Breast epithelium (tissue), 4 donors: ENCODE results near the gene COMP. TPM values are rescaled to one million over a fixed set of nuclear protein-coding genes. Genes with fewer than 3 reads are reported as not detected.
"Not testable (repeated sequence)": the region's sequence is repeated elsewhere in the genome, so short reads cannot be mapped to it uniquely, and the experiment has no call there.

ENCODE experiments used
- DNase-seq, 2 donors: peaks; one replicate each; pipeline ENCODE4 v3.0.0-alpha.2; 2019; ENCODE audit warnings: low spot score in 2 of 2
- H3K27ac ChIP-seq, 2 donors: fragments of 200-600 bp; sonication (generic) in 1 of 2; one replicate each; pipeline ENCODE4 v1.5.1; 2016 to 2019; ENCODE audit warnings: mild to moderate bottlenecking in 1 of 2
- H3K27me3 ChIP-seq, 2 donors: fragments of 200-600 bp; sonication (generic) in 1 of 2; one replicate each; pipeline versions ENCODE4 v1.5.1 to v1.6.0; 2017 to 2019; ENCODE audit warnings: control low read depth in 1 of 2, mild to moderate bottlenecking in 1 of 2
- H3K36me3 ChIP-seq: fragments of 200-600 bp; one replicate; pipeline ENCODE4 v1.5.1; 2019
- H3K4me1 ChIP-seq, 2 donors: fragments of 200-600 bp; sonication (generic); one replicate each; pipeline ENCODE4 v1.5.1; 2016 to 2019; ENCODE audit warnings: control low read depth in 1 of 2
- H3K4me3 ChIP-seq, 3 donors: fragments of 200-600 bp; sonication (generic); 1 replicate in 2 of 3; 2 replicates in 1 of 3; pipeline ENCODE4 v1.5.1; 2016 to 2019; ENCODE audit warnings: mild to moderate bottlenecking in 3 of 3, moderate library complexity in 2 of 3
- H3K9me3 ChIP-seq, 2 donors: fragments of 200-600 bp; sonication (generic) in 1 of 2; one replicate each; pipeline ENCODE4 v1.5.1; 2016 to 2019; ENCODE audit warnings: control low read depth in 1 of 2
- POLR2A ChIP-seq: fragments of 450-650 bp; IDR thresholded peaks from one replicate; pipeline ENCODE4 v1.6.1; 2016; ENCODE audit warnings: antibody characterized with exemption, mild to moderate bottlenecking, moderate library complexity
- POLR2AphosphoS5 ChIP-seq, 3 donors: sonication (generic); formaldehyde crosslinking; IDR thresholded peaks; one replicate each; pipeline ENCODE4 v1.6.1; 2017; ENCODE audit warnings: antibody characterized with exemption in 3 of 3
- intact Hi-C: fragments of 100-400 bp; cut with DNase I; formaldehyde crosslinking; loops from one replicate; pipeline ENCODE4 v1.15.1; 2023; ENCODE audit warnings: low total_unique reads
- total RNA-seq, 3 donors: library from RNA; depleted of rRNA; stranded (reverse); fragments of >200 nt; gene quantifications; one replicate each; pipeline ENCODE4 v1.1.0, GENCODE V29; 2016
- TF ChIP-seq, protein P1 (sequence below), 3 donors: fragments of 450-650 bp; IDR thresholded peaks; one replicate each; pipeline ENCODE4 v1.5.1; 2016 to 2017; ENCODE audit warnings: antibody characterized with exemption in 3 of 3, mild to moderate bottlenecking in 3 of 3, moderate library complexity in 3 of 3

The COMP gene
- total RNA-seq, 3 donors from 2014 or later = 1.0 to 4.9 (median 2.2) TPM

GRCh38 chr19:18830488-18830887, 39.4 kb upstream of the COMP start:
- intact Hi-C loops = no loop called here
- peaks cover 0 to 9% of the 10 kb centered on the region in 2 donors for H3K9me3 ChIP-seq
- no peak overlapping the region for H3K27ac ChIP-seq
- no peaks in the 10 kb centered on the region for H3K27me3 ChIP-seq
- TF ChIP-seq POLR2A (no peak), POLR2AphosphoS5 (IDR thresholded peaks at IDR 0.05) (no peak)
- TF ChIP-seq, protein P1, sequence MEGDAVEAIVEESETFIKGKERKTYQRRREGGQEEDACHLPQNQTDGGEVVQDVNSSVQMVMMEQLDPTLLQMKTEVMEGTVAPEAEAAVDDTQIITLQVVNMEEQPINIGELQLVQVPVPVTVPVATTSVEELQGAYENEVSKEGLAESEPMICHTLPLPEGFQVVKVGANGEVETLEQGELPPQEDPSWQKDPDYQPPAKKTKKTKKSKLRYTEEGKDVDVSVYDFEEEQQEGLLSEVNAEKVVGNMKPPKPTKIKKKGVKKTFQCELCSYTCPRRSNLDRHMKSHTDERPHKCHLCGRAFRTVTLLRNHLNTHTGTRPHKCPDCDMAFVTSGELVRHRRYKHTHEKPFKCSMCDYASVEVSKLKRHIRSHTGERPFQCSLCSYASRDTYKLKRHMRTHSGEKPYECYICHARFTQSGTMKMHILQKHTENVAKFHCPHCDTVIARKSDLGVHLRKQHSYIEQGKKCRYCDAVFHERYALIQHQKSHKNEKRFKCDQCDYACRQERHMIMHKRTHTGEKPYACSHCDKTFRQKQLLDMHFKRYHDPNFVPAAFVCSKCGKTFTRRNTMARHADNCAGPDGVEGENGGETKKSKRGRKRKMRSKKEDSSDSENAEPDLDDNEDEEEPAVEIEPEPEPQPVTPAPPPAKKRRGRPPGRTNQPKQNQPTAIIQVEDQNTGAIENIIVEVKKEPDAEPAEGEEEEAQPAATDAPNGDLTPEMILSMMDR (IDR thresholded peaks at IDR 0.05) = no peak
- H3K4me1 ChIP-seq = no peaks in the 10 kb centered on the region
- H3K36me3 ChIP-seq = no peaks in the 10 kb centered on the region
- DNase-seq = no peak
- no peak overlapping the region for H3K4me3 ChIP-seq

GRCh38 chr19:18828786-18829185, 37.7 kb upstream of the COMP start:
- Histone ChIP-seq H3K27ac (no peak overlapping the region), H3K4me3 (no peak overlapping the region), H3K36me3 (no peaks in the 10 kb centered on the region), H3K4me1 (no peaks in the 10 kb centered on the region), H3K27me3 (no peaks in the 10 kb centered on the region), H3K9me3 (peaks cover 0 to 9% of the 10 kb centered on the region in 2 donors)
- DNase-seq = no peak
- TF ChIP-seq POLR2A (no peak), POLR2AphosphoS5 (IDR thresholded peaks at IDR 0.05) (no peak)
- TF ChIP-seq, protein P1 (IDR thresholded peaks at IDR 0.05) = no peak
- intact Hi-C loops = no loop called here

- H3K27me3 ChIP-seq = no peaks in the 10 kb centered on the region
- no peak overlapping the region for H3K27ac ChIP-seq
- H3K9me3 ChIP-seq = no peaks in the 10 kb centered on the region
- H3K4me3 ChIP-seq = no peak overlapping the region
- intact Hi-C loops = loop anchor here (10.0 kb wide), 1 partner anchor 1847 kb away; the partner anchor contains the start of gene ZNF626
- no peaks in the 10 kb centered on the region for H3K4me1 ChIP-seq
- DNase-seq = no peak
- H3K36me3 ChIP-seq = no peaks in the 10 kb centered on the region
- no peak for TF ChIP-seq POLR2AphosphoS5 (IDR thresholded peaks at IDR 0.05)
- TF ChIP-seq, protein P1 (IDR thresholded peaks at IDR 0.05) = no peak
- no peak for TF ChIP-seq POLR2A
These were observed 26.5 kb upstream of the COMP start for GRCh38 chr19:18817574-18817973.

- intact Hi-C loops = loop anchor here (10.0 kb wide), 1 partner anchor 1848 kb away; the partner anchor contains the start of gene ZNF626
- H3K27me3 ChIP-seq, DNase-seq, H3K4me1 ChIP-seq, H3K36me3 ChIP-seq, H3K9me3 ChIP-seq, H3K27ac ChIP-seq, H3K4me3 ChIP-seq: not testable (repeated sequence)
These were observed 25.5 kb upstream of the COMP start for GRCh38 chr19:18816645-18817044.

GRCh38 chr19:18815673-18816072, 24.6 kb upstream of the COMP start:
- TF ChIP-seq POLR2A (no peak), POLR2AphosphoS5 (IDR thresholded peaks at IDR 0.05) (no peak)
- TF ChIP-seq, protein P1 (IDR thresholded peaks at IDR 0.05) = no peak
- Histone ChIP-seq H3K27ac (no peak overlapping the region), H3K4me1 (no peaks in the 10 kb centered on the region), H3K9me3 (no peaks in the 10 kb centered on the region), H3K27me3 (no peaks in the 10 kb centered on the region), H3K36me3 (no peaks in the 10 kb centered on the region), H3K4me3 (no peak overlapping the region)
- no peak for DNase-seq
- intact Hi-C loops = loop anchor here (10.0 kb wide), 1 partner anchor 1849 kb away; the partner anchor contains the start of gene ZNF626

GRCh38 chr19:18814063-18814462, 23.0 kb upstream of the COMP start:
- Histone ChIP-seq H3K27me3 (no peaks in the 10 kb centered on the region), H3K36me3 (no peaks in the 10 kb centered on the region), H3K9me3 (no peaks in the 10 kb centered on the region), H3K4me1 (no peaks in the 10 kb centered on the region), H3K4me3 (no peak overlapping the region), H3K27ac (no peak overlapping the region)
- intact Hi-C loops = loop anchor here (10.0 kb wide), 1 partner anchor 1851 kb away; the partner anchor contains the start of gene ZNF626
- TF ChIP-seq, protein P1 (IDR thresholded peaks at IDR 0.05) = no peak
- no peak for TF ChIP-seq POLR2A
- no peak for TF ChIP-seq POLR2AphosphoS5 (IDR thresholded peaks at IDR 0.05)
- DNase-seq = no peak

- intact Hi-C loops = loop anchor here (10.0 kb wide), 1 partner anchor 1853 kb away; the partner anchor contains the start of gene ZNF626
- not testable (repeated sequence) for H3K27ac ChIP-seq, H3K36me3 ChIP-seq
These were observed 20.5 kb upstream of the COMP start for GRCh38 chr19:18811638-18812037.

More at GRCh38 chr19:18811638-18812037, 20.5 kb upstream of the COMP start:
- not testable (repeated sequence) for H3K4me3 ChIP-seq, DNase-seq, H3K4me1 ChIP-seq, H3K27me3 ChIP-seq, H3K9me3 ChIP-seq
